RWPE1 (cell line): ENCODE results near the gene LAMA5.

ENCODE experiments used
- CTCF ChIA-PET: fragments of 350-600 bp; sonication (Branson Sonifier 250); formaldehyde crosslinking; extraction: SDS; loops from one replicate; lab custom pipeline; 2021; lab: Yijun Ruan, JAX
- POLR2A ChIA-PET: fragments of 400-600 bp; formaldehyde crosslinking; extraction: SDS; loops from one replicate; lab custom pipeline; 2020; ENCODE audit warnings: antibody characterized with exemption; ENCODE audit not compliant: low non-redundant PET; lab: Yijun Ruan, JAX
- DNase-seq: peaks from one replicate; pipeline ENCODE4 v3.0.0; 2012; ENCODE audit warnings: low spot score
- H3K27ac ChIP-seq: fragments of 450-650 bp; 2 replicates; pipeline ENCODE4 v1.5.1; 2017
- CTCF ChIP-seq: fragments of 450-650 bp; conservative IDR thresholded peaks from 2 replicates; pipeline ENCODE4 v1.5.1; 2017; ENCODE audit warnings: low read depth, mild to moderate bottlenecking

The LAMA5 gene

GRCh38 chr20:62294516-62294915, 72.6 kb downstream of the LAMA5 start:
- ChIA-PET POLR2A (no interaction called here), CTCF (no interaction called here)
- 0 out of 2 replicates have a peak overlapping the region, but pooled peaks have one; percentile 18 for H3K27ac ChIP-seq
- no peak for TF ChIP-seq CTCF
- DNase-seq, result no peak

GRCh38 chr20:62293946-62294345, 73.2 kb downstream of the LAMA5 start:
- POLR2A ChIA-PET, result no interaction called here
- no peak overlapping the region for H3K27ac ChIP-seq
- no peak for TF ChIP-seq CTCF
- no peak for DNase-seq
- CTCF ChIA-PET, result interaction anchor here (0.6 kb wide), 2 partner anchors 9 to 88 kb away, joined by 3 read pairs; partner anchors contain the start of gene ADRM1

GRCh38 chr20:62293111-62293784, 73.9 kb downstream of the LAMA5 start:
- DNase-seq, result no peak
- CTCF ChIA-PET, result interaction anchor here (0.6 kb wide), 2 partner anchors 9 to 89 kb away, joined by 3 read pairs; partner anchors contain the start of gene ADRM1
- TF ChIP-seq CTCF, result no peak
- POLR2A ChIA-PET, result no interaction called here
- no peak overlapping the region for H3K27ac ChIP-seq

GRCh38 chr20:62292108-62292507, 75.0 kb downstream of the LAMA5 start:
- no peak for TF ChIP-seq CTCF
- no peak for DNase-seq
- ChIA-PET POLR2A (interaction anchor here (0.6 kb wide), 1 partner anchor 95 kb away, joined by 3 read pairs; the partner anchor contains the start of gene RPS21), CTCF (no interaction called here)
- H3K27ac ChIP-seq, result peak overlapping the region; percentile 3; the same call in 1 of the 2 replicates

GRCh38 chr20:62291251-62292066, 75.7 kb downstream of the LAMA5 start:
- no peak for DNase-seq
- ChIA-PET POLR2A (interaction anchor here (0.6 kb wide), 1 partner anchor 95 kb away, joined by 3 read pairs; the partner anchor contains the start of gene RPS21), CTCF (no interaction called here)
- H3K27ac ChIP-seq, result peak overlapping the region; percentile 3
- no peak for TF ChIP-seq CTCF

- 0 out of 2 replicates have a peak overlapping the region, but pooled peaks have one; percentile 2 for H3K27ac ChIP-seq
- no peak for DNase-seq
- TF ChIP-seq CTCF, result no peak
- POLR2A ChIA-PET, result no interaction called here
- CTCF ChIA-PET, result no interaction called here
Observed at GRCh38 chr20:62289898-62290297, 77.2 kb downstream of the LAMA5 start.
